GM23338 (cell line): ENCODE data around the gene ARHGEF28. TPM values are rescaled to one million over a fixed set of nuclear protein-coding genes. Genes with fewer than 3 reads are reported as not detected.

Experiments used
- ATAC-seq: fragments of 200-7000 bp; cut with Tn5 transposase; 3 replicates; pipeline ENCODE4 v1.9.1; 2020
- DNase-seq: peaks from one replicate; pipeline ENCODE4 v3.0.0-alpha.2; 2015; ENCODE audit warnings: low spot score
- H2AFZ ChIP-seq: fragments of 200-600 bp; sonication (generic); 2 replicates; pipeline ENCODE4 v1.8.0; 2016; ENCODE audit warnings: antibody characterized with exemption, mild to moderate bottlenecking, moderate library complexity
- H3F3A ChIP-seq: fragments of 200-600 bp; sonication (generic); replicated peaks from 2 replicates; pipeline ENCODE4 v1.8.0; 2017; ENCODE audit warnings: antibody characterized with exemption, mixed run types, low read depth
- H3K27ac ChIP-seq: fragments of 200-600 bp; sonication (generic); 2 replicates; pipeline ENCODE4 v1.6.1; 2016; ENCODE audit warnings: low read depth
- H3K27me3 ChIP-seq: fragments of 200-600 bp; sonication (generic); 2 replicates; pipeline ENCODE4 v1.8.0; 2016; ENCODE audit warnings: mild to moderate bottlenecking, mixed run types, moderate library complexity; ENCODE audit not compliant: insufficient read depth
- H3K36me3 ChIP-seq: fragments of 200-600 bp; sonication (generic); 2 replicates; pipeline ENCODE4 v1.8.0; 2016; ENCODE audit warnings: mild to moderate bottlenecking; ENCODE audit not compliant: insufficient read depth
- H3K4me1 ChIP-seq: fragments of 200-600 bp; sonication (generic); 2 replicates; pipeline ENCODE4 v1.8.0; 2016; ENCODE audit warnings: mild to moderate bottlenecking, moderate library complexity; ENCODE audit not compliant: insufficient read depth
- H3K4me2 ChIP-seq: fragments of 200-600 bp; sonication (generic); 2 replicates; pipeline ENCODE4 v1.7.1; 2017; ENCODE audit warnings: mixed run types
- H3K4me3 ChIP-seq: fragments of 200-600 bp; sonication (generic); 2 replicates; pipeline ENCODE4 v1.6.1; 2016; ENCODE audit warnings: mixed run types
- H3K79me2 ChIP-seq: fragments of 200-600 bp; sonication (generic); replicated peaks from 2 replicates; pipeline ENCODE4 v1.8.0; 2017; ENCODE audit warnings: mild to moderate bottlenecking; ENCODE audit not compliant: insufficient read depth
- H3K9me2 ChIP-seq: fragments of 200-600 bp; sonication (generic); 2 replicates; pipeline ENCODE4 v1.8.0; 2017; ENCODE audit not compliant: insufficient read depth
- H4K20me1 ChIP-seq: fragments of 200-600 bp; sonication (generic); replicated peaks from 2 replicates; pipeline ENCODE4 v1.8.0; 2017; ENCODE audit warnings: mild to moderate bottlenecking; ENCODE audit not compliant: insufficient read depth
- H3K27ac Mint-ChIP-seq: 2 replicates; pipeline ENCODE4 v1.8.0; 2020; ENCODE audit warnings: inconsistent platforms, mild to moderate bottlenecking, moderate library complexity, mixed read lengths
- H3K27me3 Mint-ChIP-seq: 3 replicates; pipeline ENCODE4 v1.8.0; 2022; ENCODE audit warnings: low read depth, mild to moderate bottlenecking, moderate library complexity, mixed read lengths, inconsistent platforms; ENCODE audit not compliant: insufficient read depth, poor library complexity
- H3K36me3 Mint-ChIP-seq: 3 replicates; pipeline ENCODE4 v1.8.0; 2021; ENCODE audit warnings: low read depth, mild to moderate bottlenecking, inconsistent platforms, moderate library complexity, mixed read lengths
- H3K4me1 Mint-ChIP-seq: 3 replicates; pipeline ENCODE4 v1.8.0; 2020; ENCODE audit warnings: mild to moderate bottlenecking, inconsistent platforms, mixed read lengths
- H3K4me3 Mint-ChIP-seq: 3 replicates; pipeline ENCODE4 v1.8.0; 2021; ENCODE audit warnings: moderate library complexity, mild to moderate bottlenecking, inconsistent platforms, mixed read lengths
- H3K9me3 Mint-ChIP-seq: 3 replicates; pipeline ENCODE4 v1.8.0; 2020; ENCODE audit warnings: moderate library complexity, mild to moderate bottlenecking, inconsistent platforms, mixed read lengths
- NANOG ChIP-seq: IDR thresholded peaks from 2 replicates; pipeline ENCODE4 v1.6.1; 2016; ENCODE audit warnings: antibody characterized with exemption, borderline replicate concordance
- polyA plus RNA-seq: library from polyadenylated mRNA; unstranded; fragments of >200 nt; fragmentation: Nextera tagmentation; extraction: Ambion mirVana; gene quantifications from 2 replicates; pipeline ENCODE4 v1.2.1, GENCODE V29; 2016
- total RNA-seq: library from RNA; depleted of rRNA; stranded (reverse); fragments of >200 nt; shearing (Covaris generic); gene quantifications from 2 replicates; pipeline ENCODE4 v1.2.3, GENCODE V29; 2014
- TF ChIP-seq, protein P1 (sequence below): fragments of 250-450 bp; sonication (Bioruptor Pico); IDR thresholded peaks from 2 replicates; pipeline ENCODE4 v1.5.0; 2020; ENCODE audit warnings: mild to moderate bottlenecking, moderate library complexity
- TF ChIP-seq, protein P2 (sequence below): IDR thresholded peaks from one replicate; pipeline ENCODE4 v1.6.1; 2018; ENCODE audit warnings: antibody characterized with exemption; ENCODE audit not compliant: unreplicated experiment
- TF ChIP-seq, protein P3 (sequence below), 2 experiments: fragments of 200-600 bp in 1 of 2; sonication (generic) in 1 of 2; conservative IDR thresholded peaks; 2 replicates each; pipeline versions ENCODE4 v1.5.1 to v1.6.1; 2016 to 2017; ENCODE audit warnings: antibody characterized with exemption in 2 of 2, low read depth in 2 of 2, mild to moderate bottlenecking in 2 of 2, moderate library complexity in 1 of 2

The ARHGEF28 gene
- total and polyA plus RNA-seq, 2 experiments from 2014 or later = 0.39 to 1.0 TPM

DNA sequence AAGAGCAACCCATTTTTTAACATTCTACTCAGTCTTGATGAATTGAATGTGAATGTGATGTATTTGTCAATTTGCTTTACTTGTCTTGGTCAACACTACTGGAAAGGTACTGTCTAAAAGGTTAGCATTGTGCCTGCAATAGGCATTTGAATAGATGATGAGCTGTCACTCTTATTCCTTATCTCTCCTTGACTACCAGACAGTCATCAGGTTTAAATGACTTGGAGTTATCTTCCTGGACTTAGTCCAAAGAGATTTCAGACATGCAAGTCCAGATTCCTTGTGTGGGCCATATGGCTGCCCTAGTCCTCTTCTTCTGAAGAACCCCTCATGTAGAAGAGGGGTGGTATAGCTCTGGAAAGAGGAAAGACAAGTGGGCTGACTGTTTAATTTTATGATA, 4.8 kb downstream of the ARHGEF28 start (continued):
- TF ChIP-seq, protein P1, sequence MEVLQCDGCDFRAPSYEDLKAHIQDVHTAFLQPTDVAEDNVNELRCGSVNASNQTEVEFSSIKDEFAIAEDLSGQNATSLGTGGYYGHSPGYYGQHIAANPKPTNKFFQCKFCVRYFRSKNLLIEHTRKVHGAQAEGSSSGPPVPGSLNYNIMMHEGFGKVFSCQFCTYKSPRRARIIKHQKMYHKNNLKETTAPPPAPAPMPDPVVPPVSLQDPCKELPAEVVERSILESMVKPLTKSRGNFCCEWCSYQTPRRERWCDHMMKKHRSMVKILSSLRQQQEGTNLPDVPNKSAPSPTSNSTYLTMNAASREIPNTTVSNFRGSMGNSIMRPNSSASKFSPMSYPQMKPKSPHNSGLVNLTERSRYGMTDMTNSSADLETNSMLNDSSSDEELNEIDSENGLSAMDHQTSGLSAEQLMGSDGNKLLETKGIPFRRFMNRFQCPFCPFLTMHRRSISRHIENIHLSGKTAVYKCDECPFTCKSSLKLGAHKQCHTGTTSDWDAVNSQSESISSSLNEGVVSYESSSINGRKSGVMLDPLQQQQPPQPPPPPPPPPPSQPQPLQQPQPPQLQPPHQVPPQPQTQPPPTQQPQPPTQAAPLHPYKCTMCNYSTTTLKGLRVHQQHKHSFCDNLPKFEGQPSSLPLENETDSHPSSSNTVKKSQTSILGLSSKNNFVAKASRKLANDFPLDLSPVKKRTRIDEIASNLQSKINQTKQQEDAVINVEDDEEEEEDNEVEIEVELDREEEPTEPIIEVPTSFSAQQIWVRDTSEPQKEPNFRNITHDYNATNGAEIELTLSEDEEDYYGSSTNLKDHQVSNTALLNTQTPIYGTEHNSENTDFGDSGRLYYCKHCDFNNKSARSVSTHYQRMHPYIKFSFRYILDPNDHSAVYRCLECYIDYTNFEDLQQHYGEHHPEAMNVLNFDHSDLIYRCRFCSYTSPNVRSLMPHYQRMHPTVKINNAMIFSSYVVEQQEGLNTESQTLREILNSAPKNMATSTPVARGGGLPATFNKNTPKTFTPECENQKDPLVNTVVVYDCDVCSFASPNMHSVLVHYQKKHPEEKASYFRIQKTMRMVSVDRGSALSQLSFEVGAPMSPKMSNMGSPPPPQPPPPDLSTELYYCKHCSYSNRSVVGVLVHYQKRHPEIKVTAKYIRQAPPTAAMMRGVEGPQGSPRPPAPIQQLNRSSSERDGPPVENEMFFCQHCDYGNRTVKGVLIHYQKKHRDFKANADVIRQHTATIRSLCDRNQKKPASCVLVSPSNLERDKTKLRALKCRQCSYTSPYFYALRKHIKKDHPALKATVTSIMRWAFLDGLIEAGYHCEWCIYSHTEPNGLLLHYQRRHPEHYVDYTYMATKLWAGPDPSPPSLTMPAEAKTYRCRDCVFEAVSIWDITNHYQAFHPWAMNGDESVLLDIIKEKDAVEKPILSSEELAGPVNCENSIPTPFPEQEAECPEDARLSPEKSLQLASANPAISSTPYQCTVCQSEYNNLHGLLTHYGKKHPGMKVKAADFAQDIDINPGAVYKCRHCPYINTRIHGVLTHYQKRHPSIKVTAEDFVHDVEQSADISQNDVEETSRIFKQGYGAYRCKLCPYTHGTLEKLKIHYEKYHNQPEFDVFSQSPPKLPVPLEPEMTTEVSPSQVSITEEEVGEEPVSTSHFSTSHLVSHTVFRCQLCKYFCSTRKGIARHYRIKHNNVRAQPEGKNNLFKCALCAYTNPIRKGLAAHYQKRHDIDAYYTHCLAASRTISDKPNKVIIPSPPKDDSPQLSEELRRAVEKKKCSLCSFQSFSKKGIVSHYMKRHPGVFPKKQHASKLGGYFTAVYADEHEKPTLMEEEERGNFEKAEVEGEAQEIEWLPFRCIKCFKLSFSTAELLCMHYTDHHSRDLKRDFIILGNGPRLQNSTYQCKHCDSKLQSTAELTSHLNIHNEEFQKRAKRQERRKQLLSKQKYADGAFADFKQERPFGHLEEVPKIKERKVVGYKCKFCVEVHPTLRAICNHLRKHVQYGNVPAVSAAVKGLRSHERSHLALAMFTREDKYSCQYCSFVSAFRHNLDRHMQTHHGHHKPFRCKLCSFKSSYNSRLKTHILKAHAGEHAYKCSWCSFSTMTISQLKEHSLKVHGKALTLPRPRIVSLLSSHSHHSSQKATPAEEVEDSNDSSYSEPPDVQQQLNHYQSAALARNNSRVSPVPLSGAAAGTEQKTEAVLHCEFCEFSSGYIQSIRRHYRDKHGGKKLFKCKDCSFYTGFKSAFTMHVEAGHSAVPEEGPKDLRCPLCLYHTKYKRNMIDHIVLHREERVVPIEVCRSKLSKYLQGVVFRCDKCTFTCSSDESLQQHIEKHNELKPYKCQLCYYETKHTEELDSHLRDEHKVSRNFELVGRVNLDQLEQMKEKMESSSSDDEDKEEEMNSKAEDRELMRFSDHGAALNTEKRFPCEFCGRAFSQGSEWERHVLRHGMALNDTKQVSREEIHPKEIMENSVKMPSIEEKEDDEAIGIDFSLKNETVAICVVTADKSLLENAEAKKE = no peak

DNA sequence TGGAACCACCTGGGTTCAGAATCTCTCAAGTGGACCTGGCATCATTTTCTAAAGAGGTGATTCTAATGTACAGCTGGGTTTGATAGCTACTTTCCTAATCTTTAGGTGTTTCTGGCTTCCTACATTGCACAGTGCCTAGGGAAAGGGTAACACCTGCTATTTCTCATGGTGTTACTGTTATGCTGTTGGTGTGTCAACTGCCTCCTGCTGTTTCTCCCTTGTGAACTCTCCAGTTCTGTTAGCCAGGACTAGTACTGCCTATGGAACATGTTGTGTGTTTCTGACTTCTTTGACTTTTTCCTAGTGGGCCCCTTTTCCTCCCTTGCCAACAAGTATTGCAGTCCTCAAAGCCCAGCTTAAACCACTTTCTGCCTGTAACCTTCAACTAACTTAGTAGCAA, 5.5 kb downstream of the ARHGEF28 start:
- H3K36me3 Mint-ChIP-seq = no peaks in the 10 kb centered on the region
- Histone ChIP-seq H3K4me2 (no peak overlapping the region), H3K9me2 (no peaks in the 10 kb centered on the region), H3K4me1 (0 out of 2 replicates have a peak, but pooled peaks cover 7% of the 10 kb centered on the region), H4K20me1 (no peaks in the 10 kb centered on the region), H3K36me3 (no peaks in the 10 kb centered on the region), H3K27me3 (peaks cover 31% of the 10 kb centered on the region), H3F3A (no peaks in the 10 kb centered on the region), H2AFZ (no peak overlapping the region), H3K79me2 (no peaks in the 10 kb centered on the region), H3K4me3 (no peak overlapping the region), H3K27ac (no peak overlapping the region)
- no peak for ATAC-seq
- no peak overlapping the region for H3K27ac Mint-ChIP-seq
- no peak overlapping the region for H3K4me3 Mint-ChIP-seq
- H3K9me3 Mint-ChIP-seq = no peaks in the 10 kb centered on the region
- H3K27me3 Mint-ChIP-seq = peaks cover 14% of the 10 kb centered on the region
- DNase-seq = no peak
- H3K4me1 Mint-ChIP-seq = no peaks in the 10 kb centered on the region; the same call in 2 of the 3 replicates
- no peak for TF ChIP-seq NANOG
- TF ChIP-seq, protein P2, sequence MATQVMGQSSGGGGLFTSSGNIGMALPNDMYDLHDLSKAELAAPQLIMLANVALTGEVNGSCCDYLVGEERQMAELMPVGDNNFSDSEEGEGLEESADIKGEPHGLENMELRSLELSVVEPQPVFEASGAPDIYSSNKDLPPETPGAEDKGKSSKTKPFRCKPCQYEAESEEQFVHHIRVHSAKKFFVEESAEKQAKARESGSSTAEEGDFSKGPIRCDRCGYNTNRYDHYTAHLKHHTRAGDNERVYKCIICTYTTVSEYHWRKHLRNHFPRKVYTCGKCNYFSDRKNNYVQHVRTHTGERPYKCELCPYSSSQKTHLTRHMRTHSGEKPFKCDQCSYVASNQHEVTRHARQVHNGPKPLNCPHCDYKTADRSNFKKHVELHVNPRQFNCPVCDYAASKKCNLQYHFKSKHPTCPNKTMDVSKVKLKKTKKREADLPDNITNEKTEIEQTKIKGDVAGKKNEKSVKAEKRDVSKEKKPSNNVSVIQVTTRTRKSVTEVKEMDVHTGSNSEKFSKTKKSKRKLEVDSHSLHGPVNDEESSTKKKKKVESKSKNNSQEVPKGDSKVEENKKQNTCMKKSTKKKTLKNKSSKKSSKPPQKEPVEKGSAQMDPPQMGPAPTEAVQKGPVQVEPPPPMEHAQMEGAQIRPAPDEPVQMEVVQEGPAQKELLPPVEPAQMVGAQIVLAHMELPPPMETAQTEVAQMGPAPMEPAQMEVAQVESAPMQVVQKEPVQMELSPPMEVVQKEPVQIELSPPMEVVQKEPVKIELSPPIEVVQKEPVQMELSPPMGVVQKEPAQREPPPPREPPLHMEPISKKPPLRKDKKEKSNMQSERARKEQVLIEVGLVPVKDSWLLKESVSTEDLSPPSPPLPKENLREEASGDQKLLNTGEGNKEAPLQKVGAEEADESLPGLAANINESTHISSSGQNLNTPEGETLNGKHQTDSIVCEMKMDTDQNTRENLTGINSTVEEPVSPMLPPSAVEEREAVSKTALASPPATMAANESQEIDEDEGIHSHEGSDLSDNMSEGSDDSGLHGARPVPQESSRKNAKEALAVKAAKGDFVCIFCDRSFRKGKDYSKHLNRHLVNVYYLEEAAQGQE = no peak
- TF ChIP-seq, protein P3, sequence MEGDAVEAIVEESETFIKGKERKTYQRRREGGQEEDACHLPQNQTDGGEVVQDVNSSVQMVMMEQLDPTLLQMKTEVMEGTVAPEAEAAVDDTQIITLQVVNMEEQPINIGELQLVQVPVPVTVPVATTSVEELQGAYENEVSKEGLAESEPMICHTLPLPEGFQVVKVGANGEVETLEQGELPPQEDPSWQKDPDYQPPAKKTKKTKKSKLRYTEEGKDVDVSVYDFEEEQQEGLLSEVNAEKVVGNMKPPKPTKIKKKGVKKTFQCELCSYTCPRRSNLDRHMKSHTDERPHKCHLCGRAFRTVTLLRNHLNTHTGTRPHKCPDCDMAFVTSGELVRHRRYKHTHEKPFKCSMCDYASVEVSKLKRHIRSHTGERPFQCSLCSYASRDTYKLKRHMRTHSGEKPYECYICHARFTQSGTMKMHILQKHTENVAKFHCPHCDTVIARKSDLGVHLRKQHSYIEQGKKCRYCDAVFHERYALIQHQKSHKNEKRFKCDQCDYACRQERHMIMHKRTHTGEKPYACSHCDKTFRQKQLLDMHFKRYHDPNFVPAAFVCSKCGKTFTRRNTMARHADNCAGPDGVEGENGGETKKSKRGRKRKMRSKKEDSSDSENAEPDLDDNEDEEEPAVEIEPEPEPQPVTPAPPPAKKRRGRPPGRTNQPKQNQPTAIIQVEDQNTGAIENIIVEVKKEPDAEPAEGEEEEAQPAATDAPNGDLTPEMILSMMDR (conservative IDR thresholded peaks at IDR 0.05; ENCODE audit: low read depth in 2 of 2) = no peak
